ENCODE results near the gene BCL2. TPM values are rescaled to one million over a fixed set of nuclear protein-coding genes. Genes with fewer than 3 reads are reported as not detected.

BCL2 gene
- total RNA-seq, 4 donors from 2014 or later, result 10.7 to 37.3 (median 24.2) TPM

GRCh38 chr18:63316612-63317555, 2.7 kb downstream of the BCL2 start:
- no peaks in the 10 kb centered on the region for H3K36me3 ChIP-seq
- H3K27ac ChIP-seq, result peak overlapping the region; percentile 28
- TF ChIP-seq EP300 (IDR thresholded peaks at IDR 0.05) (no peak), POLR2A (IDR thresholded peaks at IDR 0.05) (no peak), POLR2AphosphoS5 (IDR thresholded peaks at IDR 0.05) (no peak), CTCF (IDR thresholded peaks at IDR 0.05) (no peak)
- DNase-seq (ENCODE audit: low spot score in 2 of 2), result no peak
- H3K9me3 ChIP-seq, result no peaks in the 10 kb centered on the region
- no peaks in the 10 kb centered on the region for H3K27me3 ChIP-seq
- peaks cover 58% of the 10 kb centered on the region for H3K4me1 ChIP-seq
- H3K4me3 ChIP-seq, result peak overlapping the region; percentile 81
- 58% methylated on average over 4 of the region's 4 CpGs for WGBS

- Histone ChIP-seq H3K9me3 (no peaks in the 10 kb centered on the region), H3K27me3 (no peaks in the 10 kb centered on the region), H3K4me1 (peaks cover 53% of the 10 kb centered on the region), H3K27ac (no peak overlapping the region), H3K4me3 (no peak overlapping the region), H3K36me3 (no peaks in the 10 kb centered on the region)
- TF ChIP-seq EP300 (IDR thresholded peaks at IDR 0.05) (no peak), POLR2A (IDR thresholded peaks at IDR 0.05) (no peak), POLR2AphosphoS5 (IDR thresholded peaks at IDR 0.05) (no peak), CTCF (IDR thresholded peaks at IDR 0.05) (no peak)
- DNase-seq (ENCODE audit: low spot score in 2 of 2), result no peak
These were observed 3.7 kb downstream of the BCL2 start for GRCh38 chr18:63315876-63316275.

- TF ChIP-seq POLR2A (IDR thresholded peaks at IDR 0.05) (no peak), EP300 (IDR thresholded peaks at IDR 0.05) (no peak), CTCF (IDR thresholded peaks at IDR 0.05) (no peak)
- Histone ChIP-seq H3K27me3 (no peaks in the 10 kb centered on the region), H3K9me3 (no peaks in the 10 kb centered on the region), H3K27ac (no peak overlapping the region), H3K36me3 (no peaks in the 10 kb centered on the region), H3K4me3 (no peak overlapping the region), H3K4me1 (peaks cover 50% of the 10 kb centered on the region)
- no peak for DNase-seq (ENCODE audit: low spot score in 2 of 2)
- WGBS, result 50% methylated on average over 3 of the region's 3 CpGs
These were observed 4.4 kb downstream of the BCL2 start for GRCh38 chr18:63315131-63315662.

GRCh38 chr18:63314062-63314790, 5.3 kb downstream of the BCL2 start:
- TF ChIP-seq EP300 (IDR thresholded peaks at IDR 0.05) (no peak), CTCF (IDR thresholded peaks at IDR 0.05) (no peak), POLR2A (IDR thresholded peaks at IDR 0.05) (no peak), POLR2AphosphoS5 (IDR thresholded peaks at IDR 0.05) (no peak)
- Histone ChIP-seq H3K9me3 (no peaks in the 10 kb centered on the region), H3K27me3 (no peaks in the 10 kb centered on the region), H3K36me3 (no peaks in the 10 kb centered on the region), H3K27ac (no peak overlapping the region), H3K4me3 (no peak overlapping the region), H3K4me1 (peaks cover 48% of the 10 kb centered on the region)
- WGBS, result 47% methylated on average over 4 of the region's 4 CpGs
- DNase-seq (ENCODE audit: low spot score in 2 of 2), result no peak
